NCI-H446 (cell line): ENCODE data around the gene PDZD4.

Experiments used
- DNase-seq, 2 experiments: peaks; one replicate each; lab custom pipeline; 2025; lab: John Stamatoyannopoulos, UW

PDZD4 gene

GRCh38 chrX:153812220-153812619, 18.1 kb downstream of the PDZD4 start:
- no peak for DNase-seq

- DNase-seq, result no peak
These were observed 22.4 kb downstream of the PDZD4 start for GRCh38 chrX:153807976-153808375.

- DNase-seq, result no peak
These were observed 23.3 kb downstream of the PDZD4 start for GRCh38 chrX:153806999-153807575.

- no peak for DNase-seq
These were observed 24.9 kb downstream of the PDZD4 start for GRCh38 chrX:153805436-153805835.

- no peak for DNase-seq
These were observed 25.7 kb downstream of the PDZD4 start for GRCh38 chrX:153804621-153805020.

GRCh38 chrX:153804100-153804595, 26.2 kb downstream of the PDZD4 start:
- DNase-seq, result no peak

GRCh38 chrX:153803211-153804099, 26.9 kb downstream of the PDZD4 start:
- no peak for DNase-seq

- no peak for DNase-seq
These were observed 27.8 kb downstream of the PDZD4 start for GRCh38 chrX:153802513-153803045.

GRCh38 chrX:153801669-153802068, 28.7 kb downstream of the PDZD4 start:
- DNase-seq, result no peak

GRCh38 chrX:153800746-153801145, 29.6 kb downstream of the PDZD4 start:
- DNase-seq, result no peak

- peak; percentile 6 to 20 for DNase-seq
These were observed 30.1 kb downstream of the PDZD4 start for GRCh38 chrX:153800177-153800722.

- no peak for DNase-seq
These were observed 31.0 kb downstream of the PDZD4 start for GRCh38 chrX:153799326-153799725.

- no peak for DNase-seq
These were observed 32.8 kb downstream of the PDZD4 start for GRCh38 chrX:153797415-153798015.

- DNase-seq, result no peak
These were observed 35.2 kb downstream of the PDZD4 start for GRCh38 chrX:153794897-153795816.

GRCh38 chrX:153794018-153794896, 36.1 kb downstream of the PDZD4 start, which contains the start of the genes IDH3G and SSR4:
IDH3G (minus strand) TSS chrX:153794375; CDS start chrX:153794326, 49 bp downstream.
SSR4 (plus strand) TSS chrX:153794668; CDS start chrX:153794688, 20 bp downstream.
- peak; percentile 85 to 97 for DNase-seq

- no peak for DNase-seq
These were observed 37.1 kb downstream of the PDZD4 start for GRCh38 chrX:153793291-153793690.

GRCh38 chrX:153792368-153792767, 38.0 kb downstream of the PDZD4 start:
- DNase-seq, result peak in 1 of 2 experiments; percentile 9

GRCh38 chrX:153791104-153791852, 39.1 kb downstream of the PDZD4 start:
- no peak for DNase-seq

- DNase-seq, result no peak
These were observed 40.7 kb downstream of the PDZD4 start for GRCh38 chrX:153789654-153790053.
